PC-9 (cell line): Measurements from ENCODE around the gene DCST2. TPM values are rescaled to one million over a fixed set of nuclear protein-coding genes. Genes with fewer than 3 reads are reported as not detected.
A peak's percentile ranks its signal among the peaks of the same experiment; 100 is the strongest.

Source experiments
- BruUV-seq: library from RNA; stranded (reverse); fragments of 400-500 nt; replicated peaks from 2 replicates; lab custom pipeline; 2021; lab: Mats Ljungman, UMichigan
- CTCF ChIA-PET: fragments of 300-600 bp; sonication (Branson Sonifier 250); formaldehyde crosslinking; loops from one replicate; lab custom pipeline; 2022; ENCODE audit warnings: antibody characterized with exemption; lab: Charles Lee
- POLR2A ChIA-PET: fragments of 300-600 bp; sonication (Branson Sonifier 250); formaldehyde crosslinking; loops from one replicate; lab custom pipeline; 2022; ENCODE audit warnings: antibody characterized with exemption; ENCODE audit not compliant: unreplicated experiment; lab: Charles Lee
- DNase-seq, 2 experiments: peaks; one replicate each; pipeline versions ENCODE4 v3.0.0 to v3.0.0-alpha.2; 2015 to 2022; ENCODE audit warnings: mixed read lengths in 1 of 2
- H2AFZ ChIP-seq: fragments of 200-600 bp; sonication (generic); 2 replicates; pipeline ENCODE4 v1.8.1; 2017; ENCODE audit warnings: antibody characterized with exemption
- H3F3A ChIP-seq: fragments of 200-600 bp; sonication (generic); 2 replicates; pipeline ENCODE4 v1.8.1; 2017; ENCODE audit warnings: antibody characterized with exemption, mild to moderate bottlenecking, low read depth; ENCODE audit not compliant: insufficient read depth
- H3K27ac ChIP-seq: fragments of 200-600 bp; sonication (generic); 2 replicates; pipeline ENCODE4 v1.6.1; 2016; ENCODE audit warnings: mixed run types
- H3K27me3 ChIP-seq: fragments of 200-600 bp; sonication (generic); 2 replicates; pipeline ENCODE4 v1.6.1; 2016; ENCODE audit warnings: low read depth, mixed run types; ENCODE audit not compliant: insufficient read depth
- H3K36me3 ChIP-seq: fragments of 200-600 bp; sonication (generic); 2 replicates; pipeline ENCODE4 v1.6.1; 2016; ENCODE audit warnings: low read depth, mixed run types
- H3K4me1 ChIP-seq: fragments of 200-600 bp; sonication (generic); replicated peaks from 2 replicates; pipeline ENCODE4 v1.6.1; 2016; ENCODE audit warnings: mixed run types; ENCODE audit not compliant: insufficient read depth
- H3K4me2 ChIP-seq: fragments of 200-600 bp; sonication (generic); 2 replicates; pipeline ENCODE4 v1.6.1; 2017; ENCODE audit warnings: mixed run types
- H3K4me3 ChIP-seq: fragments of 200-600 bp; sonication (generic); 2 replicates; pipeline ENCODE4 v1.6.1; 2016; ENCODE audit warnings: mixed run types
- H3K79me2 ChIP-seq: fragments of 200-600 bp; sonication (generic); 2 replicates; pipeline ENCODE4 v1.6.1; 2017; ENCODE audit warnings: low read depth, mixed run types
- H3K9me2 ChIP-seq: fragments of 200-600 bp; sonication (generic); 2 replicates; pipeline ENCODE4 v1.8.1; 2017; ENCODE audit warnings: mild to moderate bottlenecking; ENCODE audit not compliant: insufficient read depth
- H3K9me3 ChIP-seq: fragments of 200-600 bp; sonication (generic); 2 replicates; pipeline ENCODE4 v1.8.1; 2016; ENCODE audit warnings: low read depth; ENCODE audit not compliant: insufficient read depth
- H4K20me1 ChIP-seq: fragments of 200-600 bp; sonication (generic); 2 replicates; pipeline ENCODE4 v1.8.1; 2017; ENCODE audit not compliant: insufficient read depth
- CTCF ChIP-seq: fragments of 200-600 bp; sonication (generic); conservative IDR thresholded peaks from 2 replicates; pipeline ENCODE4 v1.6.1; 2017; ENCODE audit warnings: mixed run types, antibody characterized with exemption, mild to moderate bottlenecking, moderate library complexity
- EZH2 ChIP-seq: fragments of 200-600 bp; sonication (generic); IDR thresholded peaks from 2 replicates; pipeline ENCODE4 v1.8.0; 2017; ENCODE audit warnings: antibody characterized with exemption, low read depth
- intact Hi-C: fragments of 100-400 bp; cut with micrococcal nuclease; formaldehyde crosslinking; loops from one replicate; pipeline ENCODE4 v1.10.0; 2022; ENCODE audit not compliant: unreplicated experiment
- total RNA-seq: library from RNA; stranded (reverse); gene quantifications from 2 replicates; pipeline ENCODE4 v1.2.3, GENCODE V29; 2021

The DCST2 gene
- total RNA-seq, 1 experiment from 2014 or later: 4.4 TPM

DNA sequence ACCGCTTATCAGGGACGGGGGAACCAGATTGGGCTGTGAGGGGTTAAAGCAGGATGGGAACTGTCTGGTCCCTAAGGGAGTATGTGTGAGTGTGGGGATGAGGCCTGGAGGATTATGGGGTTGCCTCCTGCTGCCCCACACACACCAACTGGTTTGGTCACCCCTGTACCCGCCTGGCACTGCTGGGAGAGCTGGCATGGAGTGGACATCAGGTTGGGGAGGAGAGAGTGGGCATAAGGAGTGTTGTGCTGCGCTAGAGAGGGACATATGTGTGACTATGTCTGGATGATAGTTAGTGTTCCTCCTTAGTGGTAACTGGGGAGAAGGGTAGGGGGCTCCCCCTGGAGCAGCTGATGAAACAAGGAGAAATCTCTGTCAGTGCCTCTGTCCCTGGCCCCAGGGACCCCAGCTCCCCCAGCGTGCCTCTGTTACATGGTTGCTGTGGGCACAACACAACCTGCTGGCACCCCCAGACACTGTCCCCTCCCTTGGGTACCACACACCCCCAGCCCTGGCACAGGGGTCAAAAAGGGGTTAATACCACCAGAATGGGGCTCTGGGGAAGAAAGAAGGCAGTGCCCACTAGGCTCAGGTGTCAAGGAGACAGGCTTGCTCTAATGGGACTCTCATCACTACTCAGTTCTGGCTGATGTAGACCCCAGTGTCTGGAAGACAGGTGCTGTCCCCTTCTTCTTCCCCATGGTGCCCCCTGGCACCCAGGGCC is 29.1 kb downstream of the DCST2 start:
- BruUV-seq: no TSS peak
- H2AFZ ChIP-seq: 0 out of 2 replicates have a peak overlapping the region, but pooled peaks have one; percentile 77
- CTCF ChIA-PET: no interaction called here

GRCh38 chr1:155003766-155004351 is 29.7 kb downstream of the DCST2 start:
- peaks cover 16% of the 10 kb centered on the region for H3F3A ChIP-seq
- peak overlapping the region; percentile 77; the same call in 1 of the 2 replicates for H2AFZ ChIP-seq
- POLR2A ChIA-PET: interaction anchor here (0.6 kb wide), 2 partner anchors 12 to 31 kb away, joined by 4 to 5 read pairs; no protein-coding TSS in a partner anchor
- no peaks in the 10 kb centered on the region for H3K36me3 ChIP-seq
- H3K4me2 ChIP-seq: peak overlapping the region; percentile 91
- intact Hi-C loops: loop anchor here (5.0 kb wide), 1 partner anchor 42 kb away; the partner anchor contains the start of gene PYGO2
- H4K20me1 ChIP-seq: peaks cover 9% of the 10 kb centered on the region; the same call in 1 of the 2 replicates
- H3K79me2 ChIP-seq: peaks cover 69% of the 10 kb centered on the region
- H3K27me3 ChIP-seq: no peaks in the 10 kb centered on the region
- peaks cover 20% of the 10 kb centered on the region for H3K4me1 ChIP-seq
- peak overlapping the region; percentile 100 for H3K4me3 ChIP-seq
- CTCF ChIA-PET: interaction anchor here (0.6 to 0.7 kb wide), 2 partner anchors 13 to 48 kb away, joined by 7 to 10 read pairs; no protein-coding TSS in a partner anchor
- no peak for TF ChIP-seq EZH2
- no peak for TF ChIP-seq CTCF
- H3K9me3 ChIP-seq: no peaks in the 10 kb centered on the region
- H3K9me2 ChIP-seq: no peaks in the 10 kb centered on the region
- H3K27ac ChIP-seq: peak overlapping the region; percentile 60
- peak in 1 of 2 experiments; percentile 62 for DNase-seq
- no TSS peak for BruUV-seq

More for the DNA sequence above, 29.1 kb downstream of the DCST2 start:
- Histone ChIP-seq H3K4me2 (peak overlapping the region; percentile 91), H3K27me3 (no peaks in the 10 kb centered on the region), H3K4me3 (peak overlapping the region; percentile 100), H4K20me1 (peaks cover 10% of the 10 kb centered on the region), H3K27ac (peak overlapping the region; percentile 60), H3K36me3 (no peaks in the 10 kb centered on the region), H3K9me2 (no peaks in the 10 kb centered on the region), H3K79me2 (peaks cover 70% of the 10 kb centered on the region), H3K4me1 (peaks cover 19% of the 10 kb centered on the region), H3K9me3 (no peaks in the 10 kb centered on the region), H3F3A (peaks cover 16% of the 10 kb centered on the region)
- DNase-seq: no peak
- intact Hi-C loops: loop anchor here (5.0 kb wide), 1 partner anchor 42 kb away; the partner anchor contains the start of gene PYGO2
- POLR2A ChIA-PET: interaction anchor here (0.6 kb wide), 2 partner anchors 31 to 45 kb away, joined by 3 to 5 read pairs; no protein-coding TSS in a partner anchor
- no peak for TF ChIP-seq EZH2
- no peak for TF ChIP-seq CTCF

- Histone ChIP-seq H3K79me2 (peaks cover 64% of the 10 kb centered on the region), H3K9me3 (no peaks in the 10 kb centered on the region), H3F3A (peaks cover 16% of the 10 kb centered on the region), H3K36me3 (no peaks in the 10 kb centered on the region), H4K20me1 (peaks cover 4% of the 10 kb centered on the region; the same call in 1 of the 2 replicates), H3K27me3 (no peaks in the 10 kb centered on the region), H3K4me3 (peak overlapping the region; percentile 100), H2AFZ (peak overlapping the region; percentile 77; the same call in 1 of the 2 replicates), H3K27ac (peak overlapping the region; percentile 60), H3K9me2 (no peaks in the 10 kb centered on the region), H3K4me1 (peaks cover 20% of the 10 kb centered on the region), H3K4me2 (peak overlapping the region; percentile 91)
- CTCF ChIA-PET: interaction anchor here (0.6 to 0.7 kb wide), 2 partner anchors 14 to 49 kb away, joined by 7 to 10 read pairs; no protein-coding TSS in a partner anchor
- POLR2A ChIA-PET: interaction anchor here (0.6 kb wide), 1 partner anchor 13 kb away, joined by 4 read pairs; no protein-coding TSS in a partner anchor
- DNase-seq: no peak
- no TSS peak for BruUV-seq
- intact Hi-C loops: loop anchor here (5.0 kb wide), 1 partner anchor 41 kb away; the partner anchor contains the start of gene PYGO2
- no peak for TF ChIP-seq EZH2
- TF ChIP-seq CTCF: no peak
These were observed 30.3 kb downstream of the DCST2 start for GRCh38 chr1:155003227-155003765.
